GM12801 (cell line): ENCODE data around the gene OTOGL.

Experiments used
- TF ChIP-seq, protein P1 (sequence below): IDR thresholded peaks from one replicate; pipeline ENCODE4 v1.5.1; 2011; ENCODE audit warnings: control low read depth; ENCODE audit not compliant: insufficient read length; ENCODE audit errors: extremely low read depth

The OTOGL gene

DNA sequence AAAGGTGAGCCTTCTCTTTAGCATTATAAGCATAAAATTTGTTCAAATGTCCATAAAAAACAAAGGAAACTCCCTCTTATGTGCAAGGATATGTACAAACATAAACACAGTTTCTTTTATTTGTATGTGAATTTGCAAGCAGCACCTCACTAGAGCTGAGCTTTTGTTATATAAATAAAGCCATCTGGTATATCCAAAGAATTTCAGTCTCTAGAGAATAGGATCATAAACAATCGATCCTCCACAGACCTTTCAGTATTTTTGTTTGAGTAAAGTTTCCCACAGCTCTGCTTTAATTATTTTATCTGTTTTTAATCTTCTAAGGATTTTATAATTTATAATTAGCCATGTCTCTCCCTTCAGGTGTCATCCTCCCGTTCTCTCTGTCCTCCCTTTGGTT is 89.2 kb downstream of the OTOGL start:
- TF ChIP-seq, protein P1, sequence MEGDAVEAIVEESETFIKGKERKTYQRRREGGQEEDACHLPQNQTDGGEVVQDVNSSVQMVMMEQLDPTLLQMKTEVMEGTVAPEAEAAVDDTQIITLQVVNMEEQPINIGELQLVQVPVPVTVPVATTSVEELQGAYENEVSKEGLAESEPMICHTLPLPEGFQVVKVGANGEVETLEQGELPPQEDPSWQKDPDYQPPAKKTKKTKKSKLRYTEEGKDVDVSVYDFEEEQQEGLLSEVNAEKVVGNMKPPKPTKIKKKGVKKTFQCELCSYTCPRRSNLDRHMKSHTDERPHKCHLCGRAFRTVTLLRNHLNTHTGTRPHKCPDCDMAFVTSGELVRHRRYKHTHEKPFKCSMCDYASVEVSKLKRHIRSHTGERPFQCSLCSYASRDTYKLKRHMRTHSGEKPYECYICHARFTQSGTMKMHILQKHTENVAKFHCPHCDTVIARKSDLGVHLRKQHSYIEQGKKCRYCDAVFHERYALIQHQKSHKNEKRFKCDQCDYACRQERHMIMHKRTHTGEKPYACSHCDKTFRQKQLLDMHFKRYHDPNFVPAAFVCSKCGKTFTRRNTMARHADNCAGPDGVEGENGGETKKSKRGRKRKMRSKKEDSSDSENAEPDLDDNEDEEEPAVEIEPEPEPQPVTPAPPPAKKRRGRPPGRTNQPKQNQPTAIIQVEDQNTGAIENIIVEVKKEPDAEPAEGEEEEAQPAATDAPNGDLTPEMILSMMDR = no peak

DNA sequence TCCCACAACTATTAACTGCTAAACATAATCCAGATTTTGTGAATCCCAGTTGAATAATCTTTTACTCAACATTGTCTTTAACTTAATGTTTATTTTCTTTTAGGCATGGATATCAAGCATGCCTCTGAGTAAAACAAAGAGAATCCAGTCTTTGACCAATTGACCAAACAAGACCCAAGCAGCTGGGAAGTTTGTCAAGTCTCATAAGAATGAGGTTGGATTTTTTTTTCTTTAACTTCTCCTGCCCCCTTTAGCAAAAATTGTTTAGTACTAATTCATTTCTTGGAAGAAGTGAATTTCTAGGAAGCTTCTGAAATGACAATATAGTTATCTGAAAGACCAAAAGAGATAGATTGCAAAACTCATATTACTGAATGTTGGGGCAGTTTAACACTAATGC is 89.9 kb downstream of the OTOGL start:
- TF ChIP-seq, protein P1 = no peak

DNA sequence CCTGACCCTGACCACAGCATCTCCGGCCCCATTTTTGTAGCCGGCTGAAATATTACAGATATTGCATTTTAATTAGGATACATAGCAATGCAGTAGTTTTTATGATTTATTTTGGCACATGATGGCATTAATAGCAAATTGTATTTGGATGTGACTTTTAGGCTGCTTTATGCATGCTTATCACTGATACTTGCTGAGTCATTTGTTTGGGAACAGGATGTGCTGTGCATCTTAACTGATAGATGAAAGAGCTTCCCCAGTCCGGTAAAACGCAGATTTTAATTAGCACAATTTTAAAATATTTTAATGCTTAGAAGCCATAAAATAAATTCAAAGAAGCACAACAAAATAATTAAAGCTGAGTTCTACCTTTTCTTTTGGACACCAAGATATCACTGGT is 90.7 kb downstream of the OTOGL start:
- TF ChIP-seq, protein P1 = no peak

DNA sequence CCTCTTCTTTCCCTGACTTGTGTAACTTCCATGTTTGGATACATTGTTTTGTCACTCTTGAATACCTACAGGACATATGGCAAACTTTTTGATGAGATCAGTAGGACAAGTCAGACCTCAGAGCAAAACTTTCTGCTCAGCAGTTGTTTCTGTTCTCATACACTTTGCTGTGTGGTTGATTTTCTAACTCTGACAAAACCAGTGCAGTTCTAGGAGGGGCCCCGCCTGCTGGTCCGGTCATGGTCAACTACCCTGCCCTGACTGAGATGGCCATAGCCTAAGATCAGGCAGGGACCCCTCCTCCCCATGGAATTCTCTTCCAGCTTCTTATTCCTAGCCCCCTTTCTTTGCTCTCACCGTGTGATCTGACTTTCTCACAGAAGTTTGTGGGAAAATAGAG is 92.8 kb downstream of the OTOGL start:
- TF ChIP-seq, protein P1 = no peak

DNA sequence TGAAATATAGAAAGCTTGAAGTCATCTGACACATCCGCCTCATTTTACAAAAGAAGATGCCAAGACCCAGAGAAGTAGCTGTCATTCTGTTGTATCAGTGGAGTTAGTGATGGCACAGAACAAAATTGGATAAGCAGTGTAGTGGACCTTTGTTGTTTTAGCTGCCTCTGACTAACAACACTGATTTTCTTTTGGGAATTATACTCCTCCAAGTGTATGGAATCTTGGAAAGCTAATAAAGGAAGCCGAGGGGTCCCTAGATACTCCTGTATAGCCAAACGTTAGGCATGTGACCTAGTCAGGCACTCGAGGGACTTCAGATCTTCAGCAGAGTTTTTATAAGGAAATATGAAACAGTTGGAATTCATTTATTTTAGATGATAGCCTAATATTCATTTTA is 94.5 kb downstream of the OTOGL start:
- TF ChIP-seq, protein P1 = no peak

DNA sequence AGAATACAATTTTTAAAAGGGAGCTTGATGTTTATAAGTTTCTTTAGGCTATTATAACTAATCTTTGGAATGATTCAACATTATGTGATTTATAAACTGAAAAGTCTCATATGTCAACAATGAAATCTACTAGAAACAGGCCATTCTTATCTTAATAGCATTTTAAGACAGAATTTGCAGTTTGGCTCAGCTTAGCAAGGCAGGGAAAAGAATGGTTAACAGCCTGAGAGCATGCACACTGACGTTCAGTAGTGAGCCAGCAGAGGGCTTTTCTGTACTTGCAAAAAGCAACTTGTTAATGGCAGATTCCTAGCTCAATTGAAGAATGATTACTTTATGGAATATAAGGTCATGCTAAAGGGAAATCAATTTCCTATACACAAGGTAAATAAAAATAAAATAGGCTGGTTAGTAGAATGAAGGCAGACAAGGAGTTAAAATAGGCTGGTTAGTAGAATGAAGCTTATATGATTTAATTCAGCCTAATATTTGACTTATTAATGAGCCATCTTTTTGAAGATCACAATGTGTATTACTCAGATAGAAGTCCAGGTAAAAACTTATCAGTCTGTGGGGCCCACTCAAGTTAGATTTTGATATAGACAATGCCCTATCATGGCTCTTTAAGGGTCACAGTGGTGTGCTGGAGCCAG is 95.9 kb downstream of the OTOGL start:
- TF ChIP-seq, protein P1 = no peak

DNA sequence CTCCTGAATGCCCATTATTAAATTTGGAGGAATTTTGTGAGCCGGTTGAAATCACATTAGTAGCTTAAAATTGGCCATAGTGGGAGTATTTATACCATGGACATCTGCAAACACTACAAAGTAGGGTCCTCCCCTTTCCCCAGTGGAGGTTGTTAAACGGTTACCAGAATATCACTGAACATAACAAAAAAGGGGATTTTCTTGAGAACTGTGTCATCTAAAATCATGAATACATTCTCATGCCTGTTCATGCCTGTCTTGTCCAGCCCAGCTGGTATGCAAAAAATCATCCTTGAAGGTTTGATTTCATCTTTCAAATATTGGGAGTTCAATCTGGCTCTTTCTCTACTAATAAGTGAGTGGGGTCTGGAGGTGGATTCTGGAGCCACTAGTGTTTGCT is 96.4 kb downstream of the OTOGL start:
- TF ChIP-seq, protein P1 = no peak
